GM18502 (cell line): Measurements from ENCODE around the gene EPHA3.

ENCODE experiments used
- ATAC-seq: cut with Tn5 transposase; IDR thresholded peaks from one replicate; pipeline ENCODE4 v1.9.1; 2021; ENCODE audit warnings: mild to moderate bottlenecking; ENCODE audit not compliant: unreplicated experiment, poor library complexity

The EPHA3 gene

GRCh38 chr3:89426060-89426459 lies 318.6 kb downstream of the EPHA3 start:
- ATAC-seq: no peak

GRCh38 chr3:89434621-89435380 lies 327.4 kb downstream of the EPHA3 start:
- ATAC-seq: no peak

- no peak for ATAC-seq
Measured at GRCh38 chr3:89436846-89437245, 329.4 kb downstream of the EPHA3 start.

GRCh38 chr3:89440386-89440785 lies 333.0 kb downstream of the EPHA3 start:
- ATAC-seq: no peak

- ATAC-seq: no peak
Measured at GRCh38 chr3:89441141-89441540, 333.7 kb downstream of the EPHA3 start.

GRCh38 chr3:89446593-89446992 lies 339.2 kb downstream of the EPHA3 start:
- ATAC-seq: no peak

- ATAC-seq: no peak
Measured at GRCh38 chr3:89447243-89447642, 339.8 kb downstream of the EPHA3 start.

- no peak for ATAC-seq
Measured at GRCh38 chr3:89449086-89449485, 341.7 kb downstream of the EPHA3 start.

GRCh38 chr3:89452066-89452465 lies 344.6 kb downstream of the EPHA3 start:
- no peak for ATAC-seq

- ATAC-seq: no peak
Measured at GRCh38 chr3:89455240-89455639, 347.8 kb downstream of the EPHA3 start.

- no peak for ATAC-seq
Measured at GRCh38 chr3:89467898-89468363, 360.5 kb downstream of the EPHA3 start.

GRCh38 chr3:89472101-89472500 lies 364.7 kb downstream of the EPHA3 start:
- no peak for ATAC-seq

- no peak for ATAC-seq
Measured at GRCh38 chr3:89474333-89475130, 367.1 kb downstream of the EPHA3 start.

GRCh38 chr3:89488800-89489580 lies 381.6 kb downstream of the EPHA3 start:
- no peak for ATAC-seq

- no peak for ATAC-seq
Measured at GRCh38 chr3:89490129-89490528, 382.7 kb downstream of the EPHA3 start.

GRCh38 chr3:89494734-89495133 lies 387.3 kb downstream of the EPHA3 start:
- no peak for ATAC-seq

GRCh38 chr3:89503891-89504391 lies 396.5 kb downstream of the EPHA3 start:
- ATAC-seq: no peak

- no peak for ATAC-seq
Measured at GRCh38 chr3:89504432-89504831, 397.0 kb downstream of the EPHA3 start.

GRCh38 chr3:89506462-89507103 lies 399.2 kb downstream of the EPHA3 start:
- ATAC-seq: no peak

- no peak for ATAC-seq
Measured at GRCh38 chr3:89521328-89521727, 413.9 kb downstream of the EPHA3 start.
